Vagina (tissue), 2 donors: ENCODE measurements around the gene DHCR7. TPM values are rescaled to one million over a fixed set of nuclear protein-coding genes. Genes with fewer than 3 reads are reported as not detected.

Experiments used
- DNase-seq, 2 donors: peaks; one replicate each; pipeline ENCODE4 v3.0.0-alpha.2; 2017; ENCODE audit errors: extremely low spot score in 2 of 2
- H3K27ac ChIP-seq: fragments of 200-600 bp; sonication (generic); one replicate; pipeline ENCODE4 v1.5.1; 2019
- H3K27me3 ChIP-seq: fragments of 200-600 bp; sonication (generic); one replicate; pipeline ENCODE4 v1.5.1; 2019
- H3K36me3 ChIP-seq, 2 donors: fragments of 200-600 bp; sonication (generic); one replicate each; pipeline ENCODE4 v1.5.1; 2017 to 2019
- H3K4me1 ChIP-seq: fragments of 200-600 bp; sonication (generic); one replicate; pipeline ENCODE4 v1.5.1; 2019
- H3K4me3 ChIP-seq, 2 donors: fragments of 200-600 bp; sonication (generic); 1 replicate in 1 of 2; 2 replicates in 1 of 2; pipeline ENCODE4 v1.5.1; 2016 to 2019
- H3K9me3 ChIP-seq: fragments of 200-600 bp; sonication (generic); one replicate; pipeline ENCODE4 v1.5.1; 2019
- CTCF ChIP-seq, 3 experiments: fragments of 450-650 bp in 2 of 3; fragments of 200-600 bp in 1 of 3; sonication (generic) in 1 of 3; IDR thresholded peaks; one replicate each; pipeline ENCODE4 v1.5.1; 2017 to 2019; ENCODE audit warnings: antibody characterized with exemption in 3 of 3, mild to moderate bottlenecking in 2 of 3, moderate library complexity in 2 of 3
- intact Hi-C: fragments of 100-400 bp; cut with DNase I; formaldehyde crosslinking; loops from one replicate; pipeline ENCODE4 v1.15.1; 2023
- microRNA-seq: library from miRNA; unstranded; fragments of <30 nt; microRNA quantifications from one replicate; pipeline ENCODE4, GENCODE V29; 2017; ENCODE audit warnings: borderline number of aligned reads, borderline replicate concordance
- small RNA-seq: library from RNA; depleted of rRNA; stranded (forward); fragments of <200 nt; gene quantifications from one replicate; pipeline ENCODE3, GENCODE V24; 2016
- total RNA-seq: library from RNA; depleted of rRNA; stranded (reverse); fragments of >200 nt; gene quantifications from one replicate; pipeline ENCODE4 v1.2.3, GENCODE V29; 2016

Gene DHCR7
- total RNA-seq, 1 donor from 2014 or later: 26.8 TPM

DNA sequence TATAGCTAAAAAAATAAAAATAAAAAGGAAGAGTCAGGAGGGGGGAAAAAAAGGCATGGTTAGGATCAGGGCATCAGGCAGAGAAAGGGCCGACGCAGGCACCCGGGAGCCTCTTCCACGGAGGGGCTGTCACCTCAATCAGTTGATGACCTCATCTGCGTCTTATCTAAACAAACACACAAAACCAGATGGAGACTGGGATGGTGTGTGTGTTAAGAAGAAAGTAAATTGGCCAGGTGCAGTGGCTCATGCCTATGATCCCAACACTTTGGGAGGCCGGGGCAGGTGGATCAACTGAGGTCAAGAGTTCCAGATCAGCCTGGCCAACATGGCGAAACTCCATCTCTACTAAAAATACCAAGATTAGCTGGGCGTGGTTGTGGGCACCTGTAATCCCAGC is 63.6 kb downstream of the DHCR7 start:
- no peak for DNase-seq
- Histone ChIP-seq H3K4me1 (no peaks in the 10 kb centered on the region), H3K4me3 (no peak overlapping the region), H3K9me3 (no peaks in the 10 kb centered on the region), H3K36me3 (no peaks in the 10 kb centered on the region), H3K27me3 (no peaks in the 10 kb centered on the region), H3K27ac (no peak overlapping the region)
- TF ChIP-seq CTCF (IDR thresholded peaks at IDR 0.05): no peak
- intact Hi-C loops: no loop called here

Small RNA genes within 50 kb of the gene (microRNA-seq; reads per million reads assigned to microRNA genes)
- not detected for gene MIR6754

Small RNA genes within 50 kb of the gene (small RNA-seq; reads per million reads assigned to genes)
- not detected for gene MIR6754

Other genes starting within 250 kb of the DHCR7 start
- gene SHANK2, start 195.8 kb downstream of the DHCR7 start, total RNA-seq: 11.0 TPM
- 75.9 TPM for gene NADSYN1, start 4.8 kb upstream of the DHCR7 start, total RNA-seq
- gene KRTAP5-7, start 78.9 kb upstream of the DHCR7 start, total RNA-seq: not detected
- not detected for gene KRTAP5-8, start 89.6 kb upstream of the DHCR7 start, total RNA-seq
- gene KRTAP5-9, start 100.0 kb upstream of the DHCR7 start, total RNA-seq: not detected
- not detected for gene KRTAP5-10, start 117.2 kb upstream of the DHCR7 start, total RNA-seq
- gene KRTAP5-11, start 134.5 kb upstream of the DHCR7 start, total RNA-seq: not detected